GM19239 (cell line): ENCODE measurements around the gene CHAD.
A peak's percentile ranks its signal among the peaks of the same experiment; 100 is the strongest.

Experiments used
- DNase-seq: peaks from one replicate; pipeline ENCODE4 v3.0.0; 2011; ENCODE audit warnings: low spot score; ENCODE audit not compliant: insufficient read length
- FAIRE-seq: peaks from 2 replicates; lab custom pipeline; 2011; peaks lifted over from hg19 to GRCh38; lab: Jason Lieb, UNC

Gene CHAD

GRCh38 chr17:50495918-50496317 lies 27.2 kb upstream of the CHAD start:
- no peak for DNase-seq
- no peak for FAIRE-seq

GRCh38 chr17:50495217-50495823 lies 26.6 kb upstream of the CHAD start:
- DNase-seq (no peak), FAIRE-seq (no peak)

- DNase-seq (no peak), FAIRE-seq (no peak)
Measured at GRCh38 chr17:50493744-50494143, 25.1 kb upstream of the CHAD start.

- no peak for DNase-seq
Measured at GRCh38 chr17:50492214-50492613, 23.5 kb upstream of the CHAD start.

GRCh38 chr17:50491505-50491904 lies 22.8 kb upstream of the CHAD start:
- no peak for FAIRE-seq
- DNase-seq = no peak

More at GRCh38 chr17:50492214-50492613, 23.5 kb upstream of the CHAD start:
- no peak for FAIRE-seq

- FAIRE-seq = no peak
- DNase-seq = no peak
Measured at GRCh38 chr17:50488880-50489279, 20.2 kb upstream of the CHAD start.

GRCh38 chr17:50487213-50488096 lies 18.8 kb upstream of the CHAD start:
- no peak for FAIRE-seq
- no peak for DNase-seq

GRCh38 chr17:50484386-50485155 lies 15.9 kb upstream of the CHAD start:
- no peak for DNase-seq
- FAIRE-seq = no peak

GRCh38 chr17:50483266-50483665 lies 14.6 kb upstream of the CHAD start:
- FAIRE-seq (no peak), DNase-seq (no peak)

- no peak for DNase-seq
- FAIRE-seq = peak; percentile 84
Measured at GRCh38 chr17:50482516-50482915, 13.8 kb upstream of the CHAD start.

GRCh38 chr17:50482110-50482509 lies 13.4 kb upstream of the CHAD start:
- FAIRE-seq (no peak), DNase-seq (no peak)

GRCh38 chr17:50481648-50482047 lies 13.0 kb upstream of the CHAD start:
- DNase-seq = no peak
- FAIRE-seq = no peak

GRCh38 chr17:50480854-50481490 lies 12.3 kb upstream of the CHAD start:
- DNase-seq = no peak
- no peak for FAIRE-seq

- no peak for FAIRE-seq
- no peak for DNase-seq
Measured at GRCh38 chr17:50480142-50480764, 11.6 kb upstream of the CHAD start.

GRCh38 chr17:50479522-50480141 lies 11.0 kb upstream of the CHAD start:
- peak; percentile 4 for FAIRE-seq
- peak; percentile 67 for DNase-seq

- FAIRE-seq (peak; percentile 56), DNase-seq (peak; percentile 90)
Measured at GRCh38 chr17:50478391-50479381, 10.0 kb upstream of the CHAD start, which contains the start of gene RSAD1. Gene RSAD1 (plus strand): TSS chr17:50478860. CDS start chr17:50478885, 25 bp downstream.

- FAIRE-seq = no peak
Measured at GRCh38 chr17:50477976-50478375, 9.3 kb upstream of the CHAD start.

More at GRCh38 chr17:50477976-50478375, 9.3 kb upstream of the CHAD start:
- no peak for DNase-seq
